ENCODE results near the gene ISYNA1. TPM values are rescaled to one million over a fixed set of nuclear protein-coding genes. Genes with fewer than 3 reads are reported as not detected.

The ISYNA1 gene
- 26.0 TPM for total RNA-seq
- polyA plus RNA-seq: 35.6 TPM

GRCh38 chr19:18437491-18438330, at the start of gene ISYNA1:
ISYNA1 (minus strand) TSS chr19:18438133; CDS start chr19:18437979, 154 bp downstream.
- Histone ChIP-seq H3K4me3 (ENCODE audit: low read depth, low read length) (peak within 1 kb of the TSS; percentile 60), H3K4me1 (ENCODE audit: insufficient read depth) (no peaks in the 10 kb centered on the region), H3K36me3 (ENCODE audit: insufficient read depth) (no peaks in the 10 kb centered on the region), H3K27ac (ENCODE audit: low read depth) (peak within 1 kb of the TSS; percentile 72)
- DNase-seq (ENCODE audit: extremely low spot score): no peak
- WGBS: under 1% methylated on average over 99 of the region's 99 CpGs

- H3K36me3 ChIP-seq (ENCODE audit: insufficient read depth): no peaks in the 10 kb centered on the region
- H3K27ac ChIP-seq (ENCODE audit: low read depth): no peak overlapping the region
- H3K4me3 ChIP-seq (ENCODE audit: low read depth, low read length): no peak overlapping the region
- no peak for DNase-seq (ENCODE audit: extremely low spot score)
- H3K4me1 ChIP-seq (ENCODE audit: insufficient read depth): no peaks in the 10 kb centered on the region
- WGBS: 90% methylated on average over 8 of the region's 8 CpGs
These were observed 48.8 kb upstream of the ISYNA1 start for GRCh38 chr19:18486746-18487145.

GRCh38 chr19:18484992-18485391, 47.1 kb upstream of the ISYNA1 start:
- DNase-seq (ENCODE audit: extremely low spot score): no peak
- Histone ChIP-seq H3K4me1 (ENCODE audit: insufficient read depth) (no peaks in the 10 kb centered on the region), H3K36me3 (ENCODE audit: insufficient read depth) (no peaks in the 10 kb centered on the region), H3K4me3 (ENCODE audit: low read depth, low read length) (no peak overlapping the region), H3K27ac (ENCODE audit: low read depth) (no peak overlapping the region)
- 93% methylated on average over 5 of the region's 5 CpGs for WGBS

DNA sequence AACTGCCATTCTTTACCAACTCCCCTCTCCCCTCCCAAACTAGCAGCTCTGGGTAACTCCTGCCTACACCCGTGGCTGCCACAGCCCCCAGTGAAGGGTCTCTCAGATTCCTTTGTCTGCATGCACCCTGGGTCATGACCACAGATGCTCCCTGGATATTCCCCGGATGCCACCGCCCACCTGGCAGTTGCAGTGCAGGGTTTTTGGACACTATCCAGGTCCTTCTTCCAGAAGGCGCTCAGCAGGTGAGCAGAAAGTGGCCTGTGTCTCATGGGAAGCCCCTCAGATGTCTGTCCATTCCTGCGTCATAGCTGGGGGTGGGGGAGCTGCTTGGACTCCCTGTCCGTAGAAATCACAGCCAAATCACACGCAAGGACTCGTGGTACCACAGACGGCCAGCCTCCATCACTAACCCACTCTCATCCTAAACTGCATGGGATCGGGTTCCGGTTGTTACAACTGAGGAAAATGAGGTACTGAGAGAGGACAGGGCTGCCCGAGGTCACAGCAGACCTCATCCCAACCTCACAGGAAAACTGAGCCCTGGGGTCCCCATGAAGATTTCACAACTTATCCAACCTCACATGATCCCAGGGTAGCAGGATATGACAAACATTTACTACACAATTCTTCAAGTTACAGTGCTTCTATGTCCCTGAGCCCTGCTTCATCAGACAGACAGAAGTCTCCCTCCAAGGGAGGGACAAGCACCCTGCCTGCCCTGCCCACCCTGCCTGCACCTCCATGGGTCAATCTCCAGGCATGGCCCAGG, 45.4 kb upstream of the ISYNA1 start:
- Histone ChIP-seq H3K4me1 (ENCODE audit: insufficient read depth) (no peaks in the 10 kb centered on the region), H3K4me3 (ENCODE audit: low read depth, low read length) (no peak overlapping the region), H3K36me3 (ENCODE audit: insufficient read depth) (no peaks in the 10 kb centered on the region), H3K27ac (ENCODE audit: low read depth) (no peak overlapping the region)
- no peak for DNase-seq (ENCODE audit: extremely low spot score)
- 79% methylated on average over 12 of the region's 12 CpGs for WGBS

DNA sequence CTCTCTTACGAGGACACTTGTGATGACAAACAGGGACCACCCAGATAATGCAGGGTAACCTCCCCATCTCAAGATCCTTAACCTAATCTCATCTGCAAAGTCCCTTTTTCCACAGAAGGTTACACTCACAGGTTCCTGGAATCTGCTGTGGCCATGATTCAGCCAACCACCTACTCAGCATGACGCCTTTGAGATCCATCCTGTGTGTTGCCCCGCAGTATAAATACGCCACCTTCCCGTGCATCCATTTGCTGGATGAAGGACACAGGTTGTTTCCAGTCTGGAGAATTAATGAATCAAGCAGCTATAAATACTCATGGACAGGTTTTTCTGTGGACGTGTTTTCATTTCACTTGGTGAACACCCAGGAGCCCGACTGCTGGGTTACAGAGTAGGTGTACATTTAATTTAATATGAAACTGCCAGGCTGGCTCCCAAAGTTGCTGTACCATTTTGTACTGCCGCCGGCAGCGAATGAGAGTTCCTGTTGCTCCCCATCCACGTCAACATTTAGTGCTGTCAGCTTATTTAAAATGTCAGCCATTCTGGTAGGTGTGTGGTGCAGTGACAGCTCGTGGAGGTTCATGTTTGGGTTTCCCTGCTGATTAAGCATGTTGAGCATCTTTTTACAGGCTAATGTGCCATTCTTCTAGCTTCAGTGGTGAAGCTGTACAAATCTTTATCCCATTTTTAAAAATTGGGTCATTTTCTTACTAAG, 43.7 kb upstream of the ISYNA1 start:
- 95% methylated on average over 12 of the region's 12 CpGs for WGBS
- Histone ChIP-seq H3K27ac (ENCODE audit: low read depth) (no peak overlapping the region), H3K4me3 (ENCODE audit: low read depth, low read length) (no peak overlapping the region), H3K36me3 (ENCODE audit: insufficient read depth) (no peaks in the 10 kb centered on the region), H3K4me1 (ENCODE audit: insufficient read depth) (no peaks in the 10 kb centered on the region)
- no peak for DNase-seq (ENCODE audit: extremely low spot score)

- Histone ChIP-seq H3K4me3 (ENCODE audit: low read depth, low read length) (no peak overlapping the region), H3K4me1 (ENCODE audit: insufficient read depth) (no peaks in the 10 kb centered on the region), H3K27ac (ENCODE audit: low read depth) (peak overlapping the region; percentile 77), H3K36me3 (ENCODE audit: insufficient read depth) (no peaks in the 10 kb centered on the region)
- DNase-seq (ENCODE audit: extremely low spot score): no peak
- WGBS: 33% methylated on average over 13 of the region's 13 CpGs
These were observed 42.2 kb upstream of the ISYNA1 start for GRCh38 chr19:18480006-18480691.

DNA sequence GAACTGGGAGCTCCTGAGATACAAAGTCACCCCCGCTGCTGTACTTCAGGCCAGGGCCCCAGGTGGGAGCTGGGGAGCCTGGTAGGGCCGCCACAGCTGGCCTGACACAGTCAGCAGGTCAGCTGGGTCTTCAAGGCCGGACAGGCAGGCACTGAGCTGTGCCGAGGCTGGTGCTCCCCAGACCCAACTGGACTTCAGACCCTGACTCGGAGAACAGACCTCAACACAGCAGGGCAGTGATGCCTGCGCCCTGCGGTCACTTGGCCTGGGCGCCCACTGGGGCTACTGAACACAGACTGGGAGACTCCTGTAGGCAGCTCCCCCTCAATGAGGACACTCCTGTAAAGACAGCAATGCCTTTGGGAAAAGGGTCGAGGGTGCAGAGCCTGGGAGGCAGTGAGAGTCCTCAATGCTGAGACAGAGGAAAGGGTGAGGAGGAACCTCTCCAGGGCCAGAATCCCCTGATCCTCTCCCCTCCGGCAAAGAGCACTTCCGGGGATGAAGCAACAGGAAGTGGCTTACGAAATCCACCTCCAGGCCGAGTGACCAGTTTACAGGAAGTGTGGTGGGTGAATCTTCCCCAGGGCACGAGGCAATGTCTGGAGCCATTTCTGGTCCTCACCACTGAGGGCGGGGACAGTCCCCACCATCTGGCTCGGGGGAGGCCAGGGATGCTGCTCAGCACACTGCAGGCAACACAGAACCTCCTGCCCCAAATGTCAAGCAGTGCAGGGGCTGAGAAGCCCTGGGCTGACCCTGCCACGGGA, 40.8 kb upstream of the ISYNA1 start:
- WGBS: 72% methylated on average over 17 of the region's 17 CpGs
- H3K4me3 ChIP-seq (ENCODE audit: low read depth, low read length): no peak overlapping the region
- no peaks in the 10 kb centered on the region for H3K4me1 ChIP-seq (ENCODE audit: insufficient read depth)
- H3K27ac ChIP-seq (ENCODE audit: low read depth): peak overlapping the region; percentile 76
- no peaks in the 10 kb centered on the region for H3K36me3 ChIP-seq (ENCODE audit: insufficient read depth)
- DNase-seq (ENCODE audit: extremely low spot score): no peak

DNA sequence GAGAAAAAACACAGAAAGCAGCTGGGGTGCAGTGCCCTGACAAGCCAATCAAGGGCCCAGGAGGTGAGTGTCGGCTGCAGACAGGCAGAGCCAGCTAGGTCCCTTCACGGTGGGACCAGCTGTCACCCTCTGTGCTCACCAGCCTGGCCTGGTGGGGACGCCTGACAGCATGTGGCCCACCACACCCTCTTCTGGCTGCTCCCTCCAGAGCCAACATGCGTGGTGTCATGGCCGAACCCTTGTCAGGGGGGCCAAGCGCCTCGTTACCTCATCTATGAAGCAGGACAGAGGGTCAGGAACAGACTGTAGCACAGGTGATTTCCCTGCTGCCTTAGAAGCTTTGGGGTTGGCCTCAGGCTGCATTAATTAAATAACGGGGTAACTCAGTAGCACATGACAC, 40.0 kb upstream of the ISYNA1 start:
- no peak overlapping the region for H3K4me3 ChIP-seq (ENCODE audit: low read depth, low read length)
- H3K36me3 ChIP-seq (ENCODE audit: insufficient read depth): no peaks in the 10 kb centered on the region
- DNase-seq (ENCODE audit: extremely low spot score): no peak
- H3K27ac ChIP-seq (ENCODE audit: low read depth): no peak overlapping the region
- WGBS: 78% methylated on average over 8 of the region's 8 CpGs
- H3K4me1 ChIP-seq (ENCODE audit: insufficient read depth): no peaks in the 10 kb centered on the region

GRCh38 chr19:18477042-18477779, 39.3 kb upstream of the ISYNA1 start:
- Histone ChIP-seq H3K27ac (ENCODE audit: low read depth) (no peak overlapping the region), H3K4me3 (ENCODE audit: low read depth, low read length) (no peak overlapping the region), H3K36me3 (ENCODE audit: insufficient read depth) (no peaks in the 10 kb centered on the region), H3K4me1 (ENCODE audit: insufficient read depth) (no peaks in the 10 kb centered on the region)
- no peak for DNase-seq (ENCODE audit: extremely low spot score)
- WGBS: 81% methylated on average over 24 of the region's 24 CpGs

DNA sequence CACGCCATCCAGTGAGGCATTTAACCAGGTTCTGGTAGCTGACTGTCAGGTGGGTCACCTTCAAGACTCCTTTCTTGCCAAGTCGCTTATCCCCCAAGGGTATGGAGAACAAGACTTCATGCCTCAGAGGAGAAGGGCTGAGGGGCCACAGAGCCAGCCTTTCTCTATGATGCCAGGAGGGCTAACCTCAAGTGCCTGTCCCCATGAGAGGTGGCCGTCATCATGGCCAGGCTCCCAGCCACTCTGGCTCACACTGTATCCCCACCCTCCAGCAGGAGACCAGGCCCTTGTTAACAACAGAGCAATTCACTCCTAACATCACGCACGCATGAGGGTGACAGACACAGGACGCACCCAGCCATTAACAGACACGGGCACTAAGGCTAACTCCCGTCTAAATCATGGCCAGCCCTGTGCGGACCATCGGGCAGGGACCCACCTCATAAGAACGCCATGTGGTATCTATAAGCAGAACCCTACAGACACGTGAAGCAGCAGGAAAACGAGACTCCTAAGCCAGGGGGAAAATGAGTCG, 38.6 kb upstream of the ISYNA1 start:
- Histone ChIP-seq H3K36me3 (ENCODE audit: insufficient read depth) (no peaks in the 10 kb centered on the region), H3K4me1 (ENCODE audit: insufficient read depth) (no peaks in the 10 kb centered on the region), H3K27ac (ENCODE audit: low read depth) (no peak overlapping the region), H3K4me3 (ENCODE audit: low read depth, low read length) (no peak overlapping the region)
- WGBS: 89% methylated on average over 14 of the region's 14 CpGs
- no peak for DNase-seq (ENCODE audit: extremely low spot score)

DNA sequence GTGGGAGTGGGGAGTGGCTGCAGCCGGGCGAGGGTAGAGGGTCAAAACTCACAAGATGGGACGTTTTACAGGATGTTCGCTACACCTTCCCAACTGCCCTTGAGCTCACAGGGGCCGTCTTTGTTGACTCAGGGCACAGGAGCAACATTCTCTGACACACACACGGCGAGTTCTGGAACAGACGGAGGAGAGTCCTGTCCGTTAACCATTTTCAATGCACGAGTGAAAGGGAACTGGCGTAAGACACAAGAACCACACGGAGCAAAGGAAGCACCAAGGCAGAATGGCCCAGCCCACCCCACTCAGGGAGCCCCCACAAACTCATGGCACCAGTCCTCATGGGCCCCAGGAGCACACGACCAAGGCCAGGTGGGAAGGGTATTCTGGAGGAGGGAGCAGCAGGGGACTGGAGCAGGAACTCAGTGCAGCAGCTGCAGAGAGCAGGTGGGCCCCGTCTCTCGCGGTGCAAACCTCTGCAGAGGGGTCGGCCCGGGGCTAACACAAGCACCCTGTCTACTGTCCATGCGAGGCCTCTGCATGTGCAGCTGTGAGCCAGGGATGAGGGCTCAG, 37.9 kb upstream of the ISYNA1 start:
- 73% methylated on average over 19 of the region's 19 CpGs for WGBS
- Histone ChIP-seq H3K4me1 (ENCODE audit: insufficient read depth) (no peaks in the 10 kb centered on the region), H3K36me3 (ENCODE audit: insufficient read depth) (no peaks in the 10 kb centered on the region), H3K4me3 (ENCODE audit: low read depth, low read length) (no peak overlapping the region), H3K27ac (ENCODE audit: low read depth) (no peak overlapping the region)
- no peak for DNase-seq (ENCODE audit: extremely low spot score)

GRCh38 chr19:18475004-18475453, 37.1 kb upstream of the ISYNA1 start:
- H3K4me1 ChIP-seq (ENCODE audit: insufficient read depth): no peaks in the 10 kb centered on the region

More at GRCh38 chr19:18475004-18475453, 37.1 kb upstream of the ISYNA1 start:
- 75% methylated on average over 5 of the region's 5 CpGs for WGBS
- Histone ChIP-seq H3K27ac (ENCODE audit: low read depth) (no peak overlapping the region), H3K4me3 (ENCODE audit: low read depth, low read length) (no peak overlapping the region), H3K36me3 (ENCODE audit: insufficient read depth) (no peaks in the 10 kb centered on the region)
- DNase-seq (ENCODE audit: extremely low spot score): no peak
